ENCODE data around the gene SMCO2.

The SMCO2 gene

GRCh38 chr12:27446436-27446835 is at the start of gene SMCO2:
Gene SMCO2, plus strand, starts transcription at chr12:27446736. Its CDS starts 23,896 bp downstream, at chr12:27470632.
- Mint-ChIP-seq H3K27me3 (no peaks in the 10 kb centered on the region), H3K36me3 (ENCODE audit: low read depth) (peaks cover 2% of the 10 kb centered on the region), H3K4me1 (no peaks in the 10 kb centered on the region), H3K9me3 (no peaks in the 10 kb centered on the region), H3K27ac (no peak within 1 kb of the TSS), H3K4me3 (no peak within 1 kb of the TSS)
- no peak for ATAC-seq
- DNase-seq: no peak

- peaks cover 3% of the 10 kb centered on the region for H3K27me3 Mint-ChIP-seq
- H3K9me3 Mint-ChIP-seq: no peaks in the 10 kb centered on the region
- no peaks in the 10 kb centered on the region for H3K4me1 Mint-ChIP-seq
- peaks cover 3% of the 10 kb centered on the region for H3K36me3 Mint-ChIP-seq (ENCODE audit: low read depth)
- H3K27ac Mint-ChIP-seq: no peak overlapping the region
- no peak overlapping the region for H3K4me3 Mint-ChIP-seq
- ATAC-seq (no peak), DNase-seq (no peak)
These were observed 48.1 kb upstream of the SMCO2 start for GRCh38 chr12:27398466-27398865.

- ATAC-seq (no peak), DNase-seq (no peak)
- no peak overlapping the region for H3K27ac Mint-ChIP-seq
- H3K9me3 Mint-ChIP-seq: no peaks in the 10 kb centered on the region
- H3K27me3 Mint-ChIP-seq: peaks cover 3% of the 10 kb centered on the region
- H3K4me1 Mint-ChIP-seq: no peaks in the 10 kb centered on the region
- no peak overlapping the region for H3K4me3 Mint-ChIP-seq
- H3K36me3 Mint-ChIP-seq (ENCODE audit: low read depth): peaks cover 6% of the 10 kb centered on the region
These were observed 47.5 kb upstream of the SMCO2 start for GRCh38 chr12:27399074-27399473.

DNA sequence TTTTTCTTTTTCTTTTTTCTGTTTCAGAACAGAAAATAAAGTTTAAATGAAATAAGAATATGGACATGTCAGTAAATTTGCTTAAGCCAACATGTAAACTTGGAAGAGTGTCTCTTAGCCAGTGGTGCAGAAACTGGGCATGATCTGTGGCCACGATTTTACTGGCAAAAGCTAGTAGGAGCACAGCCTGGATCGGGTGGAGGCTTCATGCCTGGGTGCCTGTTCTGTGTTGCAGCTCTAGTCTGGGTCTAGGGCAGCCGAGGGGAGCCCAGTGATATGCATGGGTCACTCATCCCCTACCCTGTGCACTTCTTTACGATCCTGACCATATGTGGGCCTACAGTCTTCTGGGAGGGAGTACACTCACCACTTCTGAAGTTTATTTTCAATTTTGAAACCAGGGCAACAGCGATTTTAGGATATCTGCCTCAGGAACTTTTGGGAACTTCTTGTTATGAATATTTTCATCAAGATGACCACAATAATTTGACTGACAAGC is 45.6 kb upstream of the SMCO2 start:
- no peaks in the 10 kb centered on the region for H3K9me3 Mint-ChIP-seq
- no peak for ATAC-seq
- no peaks in the 10 kb centered on the region for H3K4me1 Mint-ChIP-seq
- no peak overlapping the region for H3K4me3 Mint-ChIP-seq
- no peak for DNase-seq
- peaks cover 3% of the 10 kb centered on the region for H3K27me3 Mint-ChIP-seq
- H3K27ac Mint-ChIP-seq: no peak overlapping the region
- peaks cover 18% of the 10 kb centered on the region for H3K36me3 Mint-ChIP-seq (ENCODE audit: low read depth)

- Mint-ChIP-seq H3K4me3 (no peak overlapping the region), H3K27ac (no peak overlapping the region), H3K4me1 (no peaks in the 10 kb centered on the region), H3K27me3 (no peaks in the 10 kb centered on the region), H3K9me3 (no peaks in the 10 kb centered on the region), H3K36me3 (ENCODE audit: low read depth) (peaks cover 2% of the 10 kb centered on the region)
- ATAC-seq: no peak
- DNase-seq: no peak
These were observed 34.5 kb upstream of the SMCO2 start for GRCh38 chr12:27412047-27412446.

GRCh38 chr12:27422697-27423096 is 23.8 kb upstream of the SMCO2 start:
- H3K27ac Mint-ChIP-seq: no peak overlapping the region
- no peak overlapping the region for H3K4me3 Mint-ChIP-seq
- H3K36me3 Mint-ChIP-seq (ENCODE audit: low read depth): peaks cover 9% of the 10 kb centered on the region
- H3K27me3 Mint-ChIP-seq: no peaks in the 10 kb centered on the region
- ATAC-seq (no peak), DNase-seq (no peak)
- H3K9me3 Mint-ChIP-seq: no peaks in the 10 kb centered on the region
- H3K4me1 Mint-ChIP-seq: no peaks in the 10 kb centered on the region

DNA sequence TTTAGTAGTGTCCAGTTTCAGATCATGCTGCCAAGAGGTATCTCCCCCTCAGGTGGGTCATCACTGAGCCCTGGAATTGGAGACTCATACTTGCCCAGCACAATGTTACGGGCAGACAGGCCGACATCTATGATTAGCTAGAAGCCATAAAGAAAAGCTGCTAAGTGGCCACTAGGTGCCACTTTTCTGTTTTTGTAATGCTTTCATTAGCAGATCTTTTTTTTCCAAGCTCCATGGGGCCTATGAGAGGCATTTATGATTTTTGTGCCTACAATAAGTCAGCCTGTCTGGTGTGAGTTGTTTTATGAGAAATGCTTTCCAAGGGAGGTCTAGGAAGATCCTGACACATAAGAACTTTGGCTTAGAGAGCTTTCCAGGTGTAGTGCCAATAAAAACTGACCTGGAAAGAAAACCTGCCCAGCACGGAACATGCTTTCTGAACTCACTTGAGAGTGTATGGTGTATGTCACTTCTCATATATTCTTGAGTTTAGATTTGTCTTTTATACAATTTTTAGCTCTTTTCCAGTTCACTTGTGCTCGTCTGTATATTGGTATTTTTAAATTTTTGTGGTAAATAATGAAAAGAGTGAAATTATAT is 21.8 kb upstream of the SMCO2 start:
- ATAC-seq: no peak
- no peak overlapping the region for H3K27ac Mint-ChIP-seq

GRCh38 chr12:27425306-27425705 is 21.2 kb upstream of the SMCO2 start:
- Mint-ChIP-seq H3K27ac (no peak overlapping the region), H3K27me3 (no peaks in the 10 kb centered on the region), H3K9me3 (no peaks in the 10 kb centered on the region), H3K36me3 (ENCODE audit: low read depth) (peaks cover 1% of the 10 kb centered on the region), H3K4me1 (no peaks in the 10 kb centered on the region), H3K4me3 (no peak overlapping the region)
- ATAC-seq (no peak), DNase-seq (no peak)

More for the DNA sequence above, 21.8 kb upstream of the SMCO2 start:
- Mint-ChIP-seq H3K4me1 (no peaks in the 10 kb centered on the region), H3K36me3 (ENCODE audit: low read depth) (peaks cover 1% of the 10 kb centered on the region), H3K9me3 (no peaks in the 10 kb centered on the region), H3K4me3 (no peak overlapping the region), H3K27me3 (no peaks in the 10 kb centered on the region)
- no peak for DNase-seq

DNA sequence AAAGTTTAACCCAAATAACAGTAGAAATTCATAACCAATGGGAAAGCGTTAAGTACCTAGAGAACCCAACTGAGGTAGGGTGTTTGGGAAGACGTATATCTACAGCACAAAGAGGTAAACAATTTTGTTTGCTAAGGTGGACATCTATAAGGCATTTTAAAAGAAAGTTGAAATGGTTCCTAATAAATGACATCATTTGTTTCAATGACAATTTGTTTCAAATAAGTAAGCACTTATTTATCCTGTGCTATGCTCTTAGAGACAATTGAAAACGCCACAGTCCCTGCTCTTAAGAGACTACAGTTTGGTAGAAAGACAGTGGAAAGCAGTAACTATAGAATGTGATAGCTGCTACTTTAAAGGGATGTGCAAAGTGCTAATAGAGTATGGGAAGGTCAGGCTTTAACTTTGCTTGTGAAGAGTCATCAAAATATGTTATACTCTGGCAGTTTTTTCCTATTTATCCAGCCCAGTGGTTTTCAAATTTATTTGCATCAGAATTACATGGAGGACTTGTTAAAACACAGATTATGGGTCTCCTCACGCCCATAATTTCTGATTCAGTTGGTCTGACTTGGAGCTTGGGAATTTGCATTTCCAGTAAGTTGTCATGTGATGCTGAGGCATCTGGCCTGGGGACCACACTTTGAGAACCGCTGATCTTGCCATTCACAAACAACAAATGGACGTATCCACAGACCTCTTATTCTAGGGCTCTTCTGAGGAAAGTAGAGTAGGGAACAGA is 19.6 kb upstream of the SMCO2 start:
- Mint-ChIP-seq H3K27me3 (no peaks in the 10 kb centered on the region), H3K4me3 (no peak overlapping the region), H3K36me3 (ENCODE audit: low read depth) (peaks cover 1% of the 10 kb centered on the region), H3K4me1 (no peaks in the 10 kb centered on the region), H3K9me3 (no peaks in the 10 kb centered on the region), H3K27ac (no peak overlapping the region)
- ATAC-seq: no peak
- DNase-seq: no peak

DNA sequence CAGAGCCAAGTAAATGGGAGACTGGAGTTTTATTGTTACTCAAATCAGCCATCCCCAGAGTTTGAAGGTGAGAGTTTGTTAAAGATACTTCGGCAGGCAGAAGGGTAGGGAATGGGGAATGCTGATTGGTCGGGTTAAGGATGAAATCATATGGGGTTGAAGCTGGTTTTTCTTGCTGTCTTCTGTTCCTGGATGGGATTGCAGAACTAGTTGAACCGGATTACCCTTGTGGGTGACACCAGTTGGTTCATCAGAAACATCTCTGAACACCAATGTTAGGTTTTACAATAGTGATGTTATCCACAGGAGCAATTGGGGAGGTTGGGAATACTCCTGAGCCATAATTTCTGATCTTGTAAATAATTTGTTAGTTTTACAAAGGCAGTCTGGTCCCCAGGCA is 18.7 kb upstream of the SMCO2 start:
- H3K4me1 Mint-ChIP-seq: no peaks in the 10 kb centered on the region
- H3K36me3 Mint-ChIP-seq (ENCODE audit: low read depth): peaks cover 1% of the 10 kb centered on the region
- H3K4me3 Mint-ChIP-seq: no peak overlapping the region
- no peak for ATAC-seq
- no peaks in the 10 kb centered on the region for H3K27me3 Mint-ChIP-seq
- H3K9me3 Mint-ChIP-seq: no peaks in the 10 kb centered on the region
- H3K27ac Mint-ChIP-seq: no peak overlapping the region
- no peak for DNase-seq

GRCh38 chr12:27428466-27428865 is 18.1 kb upstream of the SMCO2 start:
- no peak for DNase-seq
- Mint-ChIP-seq H3K4me1 (no peaks in the 10 kb centered on the region), H3K36me3 (ENCODE audit: low read depth) (peaks cover 1% of the 10 kb centered on the region), H3K27me3 (no peaks in the 10 kb centered on the region), H3K27ac (no peak overlapping the region), H3K9me3 (no peaks in the 10 kb centered on the region), H3K4me3 (no peak overlapping the region)
- ATAC-seq: no peak

DNA sequence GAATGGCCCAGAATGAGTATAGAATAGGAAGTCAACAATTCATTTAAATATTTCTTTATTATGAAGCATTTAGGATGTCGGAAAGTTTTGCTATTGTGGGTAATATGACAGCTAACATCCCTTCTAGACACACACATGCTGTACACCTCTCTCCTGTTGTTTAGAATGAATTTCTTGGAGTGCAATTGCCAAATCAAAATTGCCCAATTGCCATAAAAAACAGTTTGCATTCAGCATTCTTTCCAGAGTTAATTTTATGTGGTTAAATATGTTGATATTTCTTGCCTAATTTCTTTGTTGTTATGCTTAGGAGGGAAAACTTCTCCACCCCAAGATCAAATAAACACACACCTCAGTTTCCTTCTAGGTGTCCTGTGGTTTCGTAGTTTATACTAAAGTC is 16.9 kb upstream of the SMCO2 start:
- Mint-ChIP-seq H3K36me3 (ENCODE audit: low read depth) (peaks cover 1% of the 10 kb centered on the region), H3K4me1 (no peaks in the 10 kb centered on the region), H3K4me3 (no peak overlapping the region), H3K9me3 (no peaks in the 10 kb centered on the region), H3K27me3 (no peaks in the 10 kb centered on the region), H3K27ac (no peak overlapping the region)
- DNase-seq (no peak), ATAC-seq (no peak)

- H3K4me3 Mint-ChIP-seq: no peak overlapping the region
- no peaks in the 10 kb centered on the region for H3K9me3 Mint-ChIP-seq
- peaks cover 6% of the 10 kb centered on the region for H3K27me3 Mint-ChIP-seq
- peaks cover 9% of the 10 kb centered on the region for H3K4me1 Mint-ChIP-seq
- H3K27ac Mint-ChIP-seq: no peak overlapping the region
- no peak for DNase-seq
- peaks cover 1% of the 10 kb centered on the region for H3K36me3 Mint-ChIP-seq (ENCODE audit: low read depth)
- no peak for ATAC-seq
These were observed 15.4 kb upstream of the SMCO2 start for GRCh38 chr12:27431185-27431584.

DNA sequence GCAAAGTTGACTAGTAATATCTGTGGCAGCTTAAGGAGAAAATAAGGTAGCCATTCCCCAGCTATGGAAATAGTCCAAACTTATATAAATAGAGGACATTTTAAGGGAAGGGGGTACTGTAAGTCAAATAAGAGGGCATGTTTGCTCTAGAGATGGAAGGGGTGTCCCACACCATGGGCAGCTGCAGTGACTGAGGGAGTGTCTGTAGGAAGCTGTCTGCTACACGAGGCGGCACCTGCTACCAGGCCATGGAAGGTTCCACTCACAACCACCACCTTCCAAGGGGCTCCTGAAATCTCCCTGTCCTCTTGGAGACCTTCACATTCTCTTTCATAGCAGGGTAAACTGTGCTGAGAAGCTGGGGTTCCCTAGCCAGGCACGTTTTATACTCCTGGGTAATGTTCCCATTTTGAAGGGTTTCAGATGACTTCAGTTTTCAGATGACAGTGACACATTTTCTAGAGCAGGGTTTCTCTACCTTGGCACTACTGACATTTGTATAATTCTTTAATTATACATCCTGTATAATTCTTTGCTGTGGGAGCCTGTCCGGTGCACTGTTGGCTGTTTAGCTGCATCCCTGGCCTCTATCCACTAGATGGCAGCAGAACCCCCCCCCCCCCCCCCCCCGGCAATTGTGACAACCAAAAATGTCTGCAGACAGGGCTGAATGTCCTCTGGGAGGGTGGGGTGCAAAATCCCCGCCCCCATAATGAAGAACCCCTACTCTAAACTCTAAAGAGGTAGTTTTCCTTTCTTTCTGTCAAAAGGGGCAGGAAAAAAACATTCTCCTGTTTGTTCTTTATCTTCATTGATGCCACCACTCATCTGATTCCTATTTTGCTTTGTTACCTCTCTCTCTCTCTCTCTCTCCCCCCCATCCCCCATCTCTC is 11.6 kb upstream of the SMCO2 start:
- peaks cover 21% of the 10 kb centered on the region for H3K4me1 Mint-ChIP-seq
- DNase-seq (peak; percentile 14), ATAC-seq (peak; percentile 33)
- no peak overlapping the region for H3K27ac Mint-ChIP-seq
- no peaks in the 10 kb centered on the region for H3K36me3 Mint-ChIP-seq (ENCODE audit: low read depth)
- peaks cover 18% of the 10 kb centered on the region for H3K27me3 Mint-ChIP-seq
- no peak overlapping the region for H3K4me3 Mint-ChIP-seq
- no peaks in the 10 kb centered on the region for H3K9me3 Mint-ChIP-seq

- H3K27me3 Mint-ChIP-seq: peaks cover 18% of the 10 kb centered on the region
- DNase-seq: no peak
- H3K36me3 Mint-ChIP-seq (ENCODE audit: low read depth): no peaks in the 10 kb centered on the region
- peaks cover 21% of the 10 kb centered on the region for H3K4me1 Mint-ChIP-seq
- H3K4me3 Mint-ChIP-seq: no peak overlapping the region
- H3K9me3 Mint-ChIP-seq: no peaks in the 10 kb centered on the region
- no peak overlapping the region for H3K27ac Mint-ChIP-seq
- ATAC-seq: no peak
These were observed 10.5 kb upstream of the SMCO2 start for GRCh38 chr12:27436029-27436428.
